K562 (cell line): Measurements from ENCODE around the gene DYRK2. TPM values are rescaled to one million over a fixed set of nuclear protein-coding genes. Genes with fewer than 3 reads are reported as not detected.

Experiments
- CHCHD3 ChIP-seq: fragments of 250-450 bp; sonication (Bioruptor Pico); IDR thresholded peaks from 2 replicates; pipeline ENCODE4 v2.1.2; 2022; ENCODE audit warnings: mild to moderate bottlenecking
- IFI16 ChIP-seq: fragments of 250-450 bp; sonication (Bioruptor Pico); IDR thresholded peaks from 2 replicates; pipeline ENCODE4 v2.1.2; 2022; ENCODE audit warnings: mild to moderate bottlenecking, inconsistent platforms
- JUND ChIP-seq, 2 experiments: IDR thresholded peaks; 2 replicates in 1 of 2; 3 replicates in 1 of 2; pipeline ENCODE4 v1.6.1; 2011; ENCODE audit warnings: borderline replicate concordance in 2 of 2, low read depth in 2 of 2, low read length in 2 of 2, improper control_type of control experiment in 1 of 2, missing biosample characterization in 1 of 2, missing genetic modification characterization in 1 of 2, missing genetic modification reagents in 1 of 2
- PML ChIP-seq: IDR thresholded peaks from 2 replicates; pipeline ENCODE4 v1.6.1; 2012; ENCODE audit warnings: low read length, inconsistent platforms
- SFPQ ChIP-seq: fragments of 200-400 bp; formaldehyde crosslinking; IDR thresholded peaks from 2 replicates; pipeline ENCODE4 v1.6.1; 2017; ENCODE audit warnings: mild to moderate bottlenecking, low read depth, low read length, moderate library complexity
- SMARCA4 ChIP-seq: fragments of 450-650 bp; IDR thresholded peaks from 2 replicates; pipeline ENCODE4 v1.6.1; 2016
- ZBTB40 ChIP-seq, 2 experiments: fragments of 450-650 bp in 1 of 2; sonication (generic) in 1 of 2; formaldehyde crosslinking in 1 of 2; IDR thresholded peaks; 2 replicates each; pipeline versions ENCODE4 v1.7.1 to v1.9.0; 2016 to 2022; ENCODE audit warnings: inconsistent platforms in 1 of 2, mild to moderate bottlenecking in 1 of 2, missing genetic modification reagents in 1 of 2
- ZNF395 ChIP-seq: fragments of 200-800 bp; sonication (Bioruptor generic); IDR thresholded peaks from 2 replicates; pipeline ENCODE4 v1.6.1; 2017; ENCODE audit warnings: missing genetic modification characterization, missing compliant biosample characterization
- polyA plus RNA-seq, 8 experiments: library from polyadenylated mRNA; depleted of rRNA in 4 of 8; stranded (reverse) in 5 of 8; unstranded in 3 of 8; fragments of >200 nt; fragmentation: Nextera tagmentation in 2 of 8; fragmentation: Illumina TruSeq in 1 of 8; extraction: Ambion mirVana in 2 of 8; extraction: Trizol in 1 of 8; gene quantifications; 2 replicates each; pipeline versions ENCODE4 v1.2.1 to v1.2.3, GENCODE V29; 2011 to 2014; ENCODE audit warnings: inconsistent platforms in 1 of 8, missing spikeins in 1 of 8
- total RNA-seq, 7 experiments: library from RNA; depleted of rRNA in 6 of 7; stranded (reverse); fragments of >200 nt in 6 of 7; fragmentation: Illumina TruSeq in 2 of 7; extraction: Trizol in 2 of 7; gene quantifications; 2 replicates each; pipeline versions ENCODE4 v1.2.1 to v1.2.3, GENCODE V29; 2011 to 2021; ENCODE audit warnings: low replicate concordance in 1 of 7

DYRK2 gene
- total and polyA plus RNA-seq, 9 of the 15 experiments (the other 6 are each of a cell fraction or from before 2014, with no cell fraction given), result 1.7 to 15.4 (median 8.4) TPM

DNA sequence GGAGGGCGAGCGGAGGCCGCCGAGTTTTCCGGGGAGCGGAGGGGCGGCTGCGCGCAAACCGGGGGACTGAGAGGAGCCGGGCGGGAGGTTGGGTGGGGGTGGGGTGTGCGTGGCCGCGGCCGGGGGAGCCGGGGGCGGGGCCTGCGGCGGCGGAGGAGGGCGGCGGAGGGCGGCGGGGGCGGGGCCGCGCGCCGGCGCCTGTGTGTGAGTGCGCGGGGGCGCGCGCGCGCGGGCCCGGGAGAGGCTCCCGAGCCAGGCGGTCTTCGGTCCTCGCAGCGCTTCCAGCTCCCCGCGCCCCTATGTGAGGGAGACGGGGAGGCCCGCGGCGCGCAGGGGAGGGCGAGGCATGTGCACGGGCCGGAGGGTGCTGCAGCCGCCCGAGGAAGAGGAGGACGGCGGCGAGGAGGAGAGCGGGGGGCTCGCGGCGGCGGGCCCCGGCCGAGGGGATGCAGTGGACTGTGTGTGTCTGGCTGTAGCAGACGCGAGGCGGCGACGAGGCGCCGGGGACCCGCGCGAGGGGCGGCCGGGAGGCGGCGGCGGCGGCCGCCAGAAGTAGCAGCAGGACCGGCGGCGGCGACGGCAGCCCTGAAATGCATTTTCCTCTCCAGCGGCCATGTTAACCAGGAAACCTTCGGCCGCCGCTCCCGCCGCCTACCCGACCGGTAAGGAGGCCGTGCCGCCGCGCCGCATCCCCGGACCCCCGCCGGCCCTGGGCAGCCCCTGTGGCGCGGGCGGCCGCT, at the start of gene DYRK2 (continued):
- TF ChIP-seq ZNF395 (CRISPR knock-in tag), result no peak
- no peak for TF ChIP-seq ZBTB40 (IDR thresholded peaks at IDR 0.05)
- TF ChIP-seq ZBTB40 (CRISPR knock-in tag; IDR thresholded peaks at IDR 0.05), result no peak
- TF ChIP-seq CHCHD3, result no peak
- no peak for TF ChIP-seq SFPQ
- no peak for TF ChIP-seq SMARCA4
- no peak for TF ChIP-seq JUND (IDR thresholded peaks at IDR 0.05; ENCODE audit: borderline replicate concordance, low read depth, low read length)
- TF ChIP-seq JUND (tag; IDR thresholded peaks at IDR 0.05; ENCODE audit: borderline replicate concordance, low read depth, low read length), result no peak
- no peak for TF ChIP-seq IFI16
- peak; percentile 41; the same call in 1 of the 2 replicates for TF ChIP-seq PML
